ENCODE results near the gene DEPDC1B.
"Not testable (repeated sequence)": the region's sequence is repeated elsewhere in the genome, so short reads cannot be mapped to it uniquely, and the experiment has no call there.

DEPDC1B gene

GRCh38 chr5:60640901-60641300 lies 59.1 kb downstream of the DEPDC1B start:
- DNase-seq = no peak

- no peak for DNase-seq
Observed at GRCh38 chr5:60639544-60639943, 60.4 kb downstream of the DEPDC1B start.

- no peak for DNase-seq
Observed at GRCh38 chr5:60638300-60638699, 61.7 kb downstream of the DEPDC1B start.

GRCh38 chr5:60636644-60637043 lies 63.3 kb downstream of the DEPDC1B start:
- no peak for DNase-seq

- DNase-seq = no peak
Observed at GRCh38 chr5:60636001-60636400, 64.0 kb downstream of the DEPDC1B start.

GRCh38 chr5:60634051-60634450 lies 65.9 kb downstream of the DEPDC1B start:
- DNase-seq = no peak

GRCh38 chr5:60633341-60633740 lies 66.6 kb downstream of the DEPDC1B start:
- no peak for DNase-seq

- no peak for DNase-seq
Observed at GRCh38 chr5:60632153-60632552, 67.8 kb downstream of the DEPDC1B start.

- no peak for DNase-seq
Observed at GRCh38 chr5:60630836-60631235, 69.1 kb downstream of the DEPDC1B start.

- no peak for DNase-seq
Observed at GRCh38 chr5:60630179-60630578, 69.8 kb downstream of the DEPDC1B start.

- not testable (repeated sequence) for DNase-seq
Observed at GRCh38 chr5:60624875-60625274, 75.1 kb downstream of the DEPDC1B start.

- DNase-seq = not testable (repeated sequence)
Observed at GRCh38 chr5:60620752-60621151, 79.2 kb downstream of the DEPDC1B start.

GRCh38 chr5:60613826-60614225 lies 86.1 kb downstream of the DEPDC1B start:
- no peak for DNase-seq

GRCh38 chr5:60611099-60611740 lies 88.7 kb downstream of the DEPDC1B start:
- no peak for DNase-seq

- DNase-seq = no peak
Observed at GRCh38 chr5:60604771-60605170, 95.2 kb downstream of the DEPDC1B start.

- DNase-seq = no peak
Observed at GRCh38 chr5:60598424-60598823, 101.5 kb downstream of the DEPDC1B start.

GRCh38 chr5:60597572-60598320 lies 102.2 kb downstream of the DEPDC1B start:
- no peak for DNase-seq

- DNase-seq = no peak
Observed at GRCh38 chr5:60594715-60595477, 105.1 kb downstream of the DEPDC1B start.

GRCh38 chr5:60590172-60590571 lies 109.8 kb downstream of the DEPDC1B start:
- DNase-seq = no peak

- not testable (repeated sequence) for DNase-seq
Observed at GRCh38 chr5:60587312-60587711, 112.7 kb downstream of the DEPDC1B start.

GRCh38 chr5:60586307-60586901 lies 113.6 kb downstream of the DEPDC1B start:
- DNase-seq = no peak

- no peak for DNase-seq
Observed at GRCh38 chr5:60585618-60586017, 114.3 kb downstream of the DEPDC1B start.

GRCh38 chr5:60584304-60584703 lies 115.7 kb downstream of the DEPDC1B start:
- DNase-seq = no peak

Data from NCI-H510A (cell line).